HG03103 (cell line): ENCODE results near the gene RMRP.
A peak's percentile ranks its signal among the peaks of the same experiment; 100 is the strongest.

Source experiments
- ATAC-seq: cut with Tn5 transposase; IDR thresholded peaks from one replicate; pipeline ENCODE4 v1.9.1; 2021; ENCODE audit warnings: low read depth; ENCODE audit not compliant: unreplicated experiment

Gene RMRP

GRCh38 chr9:35667939-35668338, 10.1 kb upstream of the RMRP start:
- ATAC-seq: no peak

- no peak for ATAC-seq
These were observed 8.7 kb upstream of the RMRP start for GRCh38 chr9:35666549-35666948.

GRCh38 chr9:35666045-35666444, 8.2 kb upstream of the RMRP start:
- no peak for ATAC-seq

- ATAC-seq: no peak
These were observed 7.6 kb upstream of the RMRP start for GRCh38 chr9:35665471-35665818.

GRCh38 chr9:35664531-35665470, 7.0 kb upstream of the RMRP start, which contains the start of gene ARHGEF39:
Gene ARHGEF39 (minus strand): TSS chr9:35665195. CDS start chr9:35665169, 26 bp downstream.
- ATAC-seq: peak; percentile 54

- ATAC-seq: no peak
These were observed 4.6 kb upstream of the RMRP start for GRCh38 chr9:35662437-35662836.

GRCh38 chr9:35661756-35662350, 4.0 kb upstream of the RMRP start:
- ATAC-seq: no peak

GRCh38 chr9:35660966-35661415, 3.2 kb upstream of the RMRP start:
- ATAC-seq: no peak

- no peak for ATAC-seq
These were observed 1.5 kb upstream of the RMRP start for GRCh38 chr9:35659340-35659739.

GRCh38 chr9:35658968-35659220, 1.1 kb upstream of the RMRP start:
- ATAC-seq: no peak

GRCh38 chr9:35658137-35658967, 533 bp upstream of the RMRP start, which contains the start of gene CCDC107:
Gene CCDC107 (plus strand): TSS chr9:35658292. CDS start chr9:35658380, 88 bp downstream.
- peak; percentile 46 for ATAC-seq

- no peak for ATAC-seq
These were observed 831 bp downstream of the RMRP start for GRCh38 chr9:35656831-35657545.

- ATAC-seq: no peak
These were observed 1.5 kb downstream of the RMRP start for GRCh38 chr9:35656348-35656747.

- no peak for ATAC-seq
These were observed 4.2 kb downstream of the RMRP start for GRCh38 chr9:35653611-35654010.

- no peak for ATAC-seq
These were observed 5.0 kb downstream of the RMRP start for GRCh38 chr9:35652829-35653209.

- no peak for ATAC-seq
These were observed 5.6 kb downstream of the RMRP start for GRCh38 chr9:35651956-35652828.

- no peak for ATAC-seq
These were observed 7.3 kb downstream of the RMRP start, which contains the start of gene SIT1 for GRCh38 chr9:35650341-35651158. Gene SIT1 (minus strand): TSS chr9:35650931. CDS start chr9:35650853, 78 bp downstream.

- ATAC-seq: no peak
These were observed 8.1 kb downstream of the RMRP start for GRCh38 chr9:35649431-35650340.
